HPDE6-E6E7 (cell line): ENCODE measurements around the gene INSL4.

Experiments used
- DNase-seq: peaks from one replicate; pipeline ENCODE4 v3.0.0; 2011; ENCODE audit warnings: missing footprints; ENCODE audit errors: extremely low spot score

The INSL4 gene

GRCh38 chr9:5231212-5231611 is at the start of gene INSL4:
Gene INSL4, plus strand, starts transcription at chr9:5231419. Its CDS starts 105 bp downstream, at chr9:5231524.
- peak; percentile 26 for DNase-seq

- DNase-seq = no peak
Observed at GRCh38 chr9:5184776-5185175, 46.4 kb upstream of the INSL4 start.

- DNase-seq = no peak
Observed at GRCh38 chr9:5185220-5185840, 45.9 kb upstream of the INSL4 start, which contains the start of gene INSL6. Gene INSL6, minus strand, starts transcription at chr9:5185639. Its CDS starts 37 bp downstream, at chr9:5185602.

GRCh38 chr9:5186416-5187169 is 44.6 kb upstream of the INSL4 start:
- DNase-seq = peak; percentile 64

GRCh38 chr9:5188060-5188984 is 42.9 kb upstream of the INSL4 start:
- no peak for DNase-seq

- DNase-seq = no peak
Observed at GRCh38 chr9:5191985-5192384, 39.2 kb upstream of the INSL4 start.

- DNase-seq = no peak
Observed at GRCh38 chr9:5193345-5193744, 37.9 kb upstream of the INSL4 start.

- peak; percentile 29 for DNase-seq
Observed at GRCh38 chr9:5195463-5195862, 35.8 kb upstream of the INSL4 start.

- no peak for DNase-seq
Observed at GRCh38 chr9:5205071-5205470, 26.1 kb upstream of the INSL4 start.

- DNase-seq = no peak
Observed at GRCh38 chr9:5230554-5230953, 665 bp upstream of the INSL4 start.

GRCh38 chr9:5263351-5264218 is 32.4 kb downstream of the INSL4 start:
- no peak for DNase-seq

- no peak for DNase-seq
Observed at GRCh38 chr9:5264219-5264595, 33.0 kb downstream of the INSL4 start.

- no peak for DNase-seq
Observed at GRCh38 chr9:5265939-5266338, 34.7 kb downstream of the INSL4 start.

- DNase-seq = no peak
Observed at GRCh38 chr9:5269249-5269715, 38.1 kb downstream of the INSL4 start.

GRCh38 chr9:5274770-5275169 is 43.6 kb downstream of the INSL4 start:
- DNase-seq = no peak

GRCh38 chr9:5278486-5278885 is 47.3 kb downstream of the INSL4 start:
- DNase-seq = no peak
